A549 (cell line): Measurements from ENCODE around the gene PNP.

ENCODE experiments used
- BHLHE40 ChIP-seq: IDR thresholded peaks from 2 replicates; pipeline ENCODE4 v1.6.1; 2012; ENCODE audit warnings: low read depth, low read length, inconsistent platforms
- CBX8 ChIP-seq: fragments of 200-600 bp; sonication (generic); IDR thresholded peaks from 2 replicates; pipeline ENCODE4 v1.6.1; 2016
- CEBPB ChIP-seq, 2 experiments: fragments of >200 bp in 1 of 2; sonication (Bioruptor Twin) in 1 of 2; formaldehyde crosslinking in 1 of 2; IDR thresholded peaks; 2 replicates each; pipeline ENCODE4 v1.6.1; 2012 to 2016
- ESRRA ChIP-seq: fragments of 150-350 bp; IDR thresholded peaks from 2 replicates; pipeline ENCODE4 v1.6.1; 2014; ENCODE audit warnings: mild to moderate bottlenecking, low read length, borderline replicate concordance
- POLR2A ChIP-seq: IDR thresholded peaks from 2 replicates; pipeline ENCODE4 v1.6.1; 2012; ENCODE audit warnings: mild to moderate bottlenecking, low read length
- RAD21 ChIP-seq, 2 experiments: fragments of >200 bp in 1 of 2; sonication (Bioruptor Twin) in 1 of 2; formaldehyde crosslinking in 1 of 2; IDR thresholded peaks in 1 of 2; conservative IDR thresholded peaks in 1 of 2; 2 replicates in 1 of 2; 3 replicates in 1 of 2; pipeline ENCODE4 v1.6.1; 2012 to 2018; ENCODE audit warnings: inconsistent platforms in 1 of 2
- SMC3 ChIP-seq: fragments of >200 bp; sonication (Bioruptor Twin); formaldehyde crosslinking; IDR thresholded peaks from 3 replicates; pipeline ENCODE4 v1.6.1; 2018; ENCODE audit warnings: inconsistent platforms
- TF ChIP-seq, protein P1 (sequence below): IDR thresholded peaks from 2 replicates; pipeline ENCODE4 v1.6.1; 2012
- TF ChIP-seq, protein P2 (sequence below): fragments of >200 bp; sonication (Bioruptor Twin); formaldehyde crosslinking; IDR thresholded peaks from 3 replicates; pipeline ENCODE4 v1.5.1; 2016
- TF ChIP-seq, protein P3 (sequence below): fragments of 200-600 bp; sonication (generic); IDR thresholded peaks from 2 replicates; pipeline ENCODE4 v1.6.1; 2016; ENCODE audit warnings: antibody characterized with exemption, mild to moderate bottlenecking, moderate library complexity
- TF ChIP-seq, protein P4 (sequence below): fragments of 150-350 bp; IDR thresholded peaks from 2 replicates; pipeline ENCODE4 v1.6.1; 2014; ENCODE audit warnings: low read depth, mild to moderate bottlenecking, low read length

DNA sequence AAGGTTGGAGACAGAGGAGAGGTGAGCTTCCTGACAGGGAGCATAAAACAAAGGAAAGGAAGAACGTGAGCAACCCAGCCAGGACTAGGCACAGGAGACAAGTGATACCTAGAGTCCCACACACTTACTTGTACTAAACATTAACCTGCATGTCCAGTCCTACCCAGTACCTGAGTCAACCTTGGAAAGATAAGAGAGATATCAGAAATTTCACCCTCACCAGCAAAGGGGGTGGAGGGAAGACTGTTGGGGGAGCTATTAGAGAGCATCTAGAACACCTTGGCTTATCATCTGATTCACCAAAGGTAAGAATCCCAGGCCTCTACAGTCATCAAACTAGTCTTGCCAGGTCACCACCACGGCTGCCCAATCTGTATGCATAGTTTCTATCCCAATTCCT is 44.4 kb upstream of the PNP start:
- TF ChIP-seq RAD21 (conservative IDR thresholded peaks at IDR 0.05 in 1 of 2, IDR thresholded peaks at IDR 0.05 in 1 of 2) (no peak), SMC3 (no peak), BHLHE40 (no peak), CBX8 (no peak), ESRRA (no peak), CEBPB (IDR thresholded peaks at IDR 0.05) (no peak), POLR2A (no peak)
- TF ChIP-seq, protein P1, sequence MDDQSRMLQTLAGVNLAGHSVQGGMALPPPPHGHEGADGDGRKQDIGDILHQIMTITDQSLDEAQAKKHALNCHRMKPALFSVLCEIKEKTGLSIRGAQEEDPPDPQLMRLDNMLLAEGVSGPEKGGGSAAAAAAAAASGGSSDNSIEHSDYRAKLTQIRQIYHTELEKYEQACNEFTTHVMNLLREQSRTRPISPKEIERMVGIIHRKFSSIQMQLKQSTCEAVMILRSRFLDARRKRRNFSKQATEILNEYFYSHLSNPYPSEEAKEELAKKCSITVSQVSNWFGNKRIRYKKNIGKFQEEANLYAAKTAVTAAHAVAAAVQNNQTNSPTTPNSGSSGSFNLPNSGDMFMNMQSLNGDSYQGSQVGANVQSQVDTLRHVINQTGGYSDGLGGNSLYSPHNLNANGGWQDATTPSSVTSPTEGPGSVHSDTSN, result no peak
- TF ChIP-seq, protein P2, sequence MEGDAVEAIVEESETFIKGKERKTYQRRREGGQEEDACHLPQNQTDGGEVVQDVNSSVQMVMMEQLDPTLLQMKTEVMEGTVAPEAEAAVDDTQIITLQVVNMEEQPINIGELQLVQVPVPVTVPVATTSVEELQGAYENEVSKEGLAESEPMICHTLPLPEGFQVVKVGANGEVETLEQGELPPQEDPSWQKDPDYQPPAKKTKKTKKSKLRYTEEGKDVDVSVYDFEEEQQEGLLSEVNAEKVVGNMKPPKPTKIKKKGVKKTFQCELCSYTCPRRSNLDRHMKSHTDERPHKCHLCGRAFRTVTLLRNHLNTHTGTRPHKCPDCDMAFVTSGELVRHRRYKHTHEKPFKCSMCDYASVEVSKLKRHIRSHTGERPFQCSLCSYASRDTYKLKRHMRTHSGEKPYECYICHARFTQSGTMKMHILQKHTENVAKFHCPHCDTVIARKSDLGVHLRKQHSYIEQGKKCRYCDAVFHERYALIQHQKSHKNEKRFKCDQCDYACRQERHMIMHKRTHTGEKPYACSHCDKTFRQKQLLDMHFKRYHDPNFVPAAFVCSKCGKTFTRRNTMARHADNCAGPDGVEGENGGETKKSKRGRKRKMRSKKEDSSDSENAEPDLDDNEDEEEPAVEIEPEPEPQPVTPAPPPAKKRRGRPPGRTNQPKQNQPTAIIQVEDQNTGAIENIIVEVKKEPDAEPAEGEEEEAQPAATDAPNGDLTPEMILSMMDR, result no peak
- TF ChIP-seq, protein P3, sequence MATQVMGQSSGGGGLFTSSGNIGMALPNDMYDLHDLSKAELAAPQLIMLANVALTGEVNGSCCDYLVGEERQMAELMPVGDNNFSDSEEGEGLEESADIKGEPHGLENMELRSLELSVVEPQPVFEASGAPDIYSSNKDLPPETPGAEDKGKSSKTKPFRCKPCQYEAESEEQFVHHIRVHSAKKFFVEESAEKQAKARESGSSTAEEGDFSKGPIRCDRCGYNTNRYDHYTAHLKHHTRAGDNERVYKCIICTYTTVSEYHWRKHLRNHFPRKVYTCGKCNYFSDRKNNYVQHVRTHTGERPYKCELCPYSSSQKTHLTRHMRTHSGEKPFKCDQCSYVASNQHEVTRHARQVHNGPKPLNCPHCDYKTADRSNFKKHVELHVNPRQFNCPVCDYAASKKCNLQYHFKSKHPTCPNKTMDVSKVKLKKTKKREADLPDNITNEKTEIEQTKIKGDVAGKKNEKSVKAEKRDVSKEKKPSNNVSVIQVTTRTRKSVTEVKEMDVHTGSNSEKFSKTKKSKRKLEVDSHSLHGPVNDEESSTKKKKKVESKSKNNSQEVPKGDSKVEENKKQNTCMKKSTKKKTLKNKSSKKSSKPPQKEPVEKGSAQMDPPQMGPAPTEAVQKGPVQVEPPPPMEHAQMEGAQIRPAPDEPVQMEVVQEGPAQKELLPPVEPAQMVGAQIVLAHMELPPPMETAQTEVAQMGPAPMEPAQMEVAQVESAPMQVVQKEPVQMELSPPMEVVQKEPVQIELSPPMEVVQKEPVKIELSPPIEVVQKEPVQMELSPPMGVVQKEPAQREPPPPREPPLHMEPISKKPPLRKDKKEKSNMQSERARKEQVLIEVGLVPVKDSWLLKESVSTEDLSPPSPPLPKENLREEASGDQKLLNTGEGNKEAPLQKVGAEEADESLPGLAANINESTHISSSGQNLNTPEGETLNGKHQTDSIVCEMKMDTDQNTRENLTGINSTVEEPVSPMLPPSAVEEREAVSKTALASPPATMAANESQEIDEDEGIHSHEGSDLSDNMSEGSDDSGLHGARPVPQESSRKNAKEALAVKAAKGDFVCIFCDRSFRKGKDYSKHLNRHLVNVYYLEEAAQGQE, result no peak
- TF ChIP-seq, protein P4, sequence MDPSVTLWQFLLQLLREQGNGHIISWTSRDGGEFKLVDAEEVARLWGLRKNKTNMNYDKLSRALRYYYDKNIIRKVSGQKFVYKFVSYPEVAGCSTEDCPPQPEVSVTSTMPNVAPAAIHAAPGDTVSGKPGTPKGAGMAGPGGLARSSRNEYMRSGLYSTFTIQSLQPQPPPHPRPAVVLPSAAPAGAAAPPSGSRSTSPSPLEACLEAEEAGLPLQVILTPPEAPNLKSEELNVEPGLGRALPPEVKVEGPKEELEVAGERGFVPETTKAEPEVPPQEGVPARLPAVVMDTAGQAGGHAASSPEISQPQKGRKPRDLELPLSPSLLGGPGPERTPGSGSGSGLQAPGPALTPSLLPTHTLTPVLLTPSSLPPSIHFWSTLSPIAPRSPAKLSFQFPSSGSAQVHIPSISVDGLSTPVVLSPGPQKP, result no peak
